Heart left ventricle (tissue), 13 donors: ENCODE measurements around the gene ARID3A.

ENCODE experiments used
- CTCF ChIP-seq, 12 donors: fragments of 200-600 bp; sonication (generic) in 4 of 12; IDR thresholded peaks; one replicate each; pipeline versions ENCODE4 v1.5.0 to v1.8.0; 2018 to 2022; ENCODE audit warnings: antibody characterized with exemption in 12 of 12, mild to moderate bottlenecking in 5 of 12
- POLR2A ChIP-seq, 2 donors: fragments of 450-650 bp; IDR thresholded peaks; one replicate each; pipeline ENCODE4 v1.6.1; 2017; ENCODE audit warnings: antibody characterized with exemption in 2 of 2, mild to moderate bottlenecking in 2 of 2, moderate library complexity in 2 of 2
- donor health status: ischemic (EF 13 %, LVEDD 7.1; RV severe dilation, severe dysfunction).
- donor health status: DM: no; HTN: yes; CAD: no.
- donor health status: DM: no; HTN: no; CAD: no.
- donor health status: ischemic (EF 25% LVEDD 6.9; RV normal size, moderate dysfunction).
- donor health status: ischemic (EF 25% LVEDD 5.7; RV mildly dilated, moderate dysfunction).
- donor health status: ischemic (EF 35%, LVEDD 5.7; RV mildly dilated, moderate dysfunction).
- donor health status: nonischemic (EF 11% LVEDD 7.7; RV severe dilation, severe dysfunction).
- donor health status: DM: yes; HTN: yes; CAD: no.
- donor health status: PGD.
- donor health status: ischemic (EF 29% LVEDD 5.4; RV normal size, mild dysfunction).
- donor health status: nonischemic (EF 23%, LVEDD 6.1; RV moderate dilation, normal function).

- TF ChIP-seq CTCF (IDR thresholded peaks at IDR 0.05), result no peak
- TF ChIP-seq POLR2A (IDR thresholded peaks at IDR 0.05), result peak in 1 of 2 donors; percentile 51
These were observed 12.6 kb upstream of the ARID3A start, which contains the start of gene R3HDM4 for GRCh38 chr19:913080-913748.
